Measurements from ENCODE around the gene SLCO4C1. TPM values are rescaled to one million over a fixed set of nuclear protein-coding genes. Genes with fewer than 3 reads are reported as not detected.

Gene SLCO4C1
- total RNA-seq, 4 donors from 2014 or later: 1.1 to 13.5 (median 5.9) TPM; not detected in 1

DNA sequence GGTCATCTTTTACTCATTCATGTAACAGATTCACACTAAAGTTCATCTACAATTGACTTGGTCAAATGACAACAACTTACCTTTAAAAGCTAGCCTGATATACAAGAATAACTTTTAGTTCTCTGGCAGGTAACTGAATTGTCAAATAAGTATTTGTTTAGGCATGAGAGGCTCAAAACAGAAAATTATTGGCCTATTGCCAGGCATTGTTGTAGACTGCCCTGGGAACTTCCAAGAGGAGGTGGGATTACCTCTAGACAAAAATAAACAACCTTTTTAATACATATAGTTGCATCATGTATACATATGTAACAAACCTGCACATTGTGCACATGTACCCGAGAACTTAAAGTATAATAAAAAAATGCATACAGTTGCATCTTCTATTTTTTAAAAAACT is 18.2 kb upstream of the SLCO4C1 start:
- no peak for DNase-seq
- 86 to 96% methylated on average over 1 of the region's 1 CpG for WGBS, 2 donors (ENCODE audit: low coverage in 1 of 2)
- Histone ChIP-seq H3K9me3 (no peaks in the 10 kb centered on the region), H3K27ac (no peak overlapping the region), H3K27me3 (no peaks in the 10 kb centered on the region), H3K36me3 (no peaks in the 10 kb centered on the region), H3K4me1 (no peaks in the 10 kb centered on the region), H3K4me3 (no peak overlapping the region)
- in situ Hi-C loops (cut with MboI; ENCODE audit: low pct_ligation_motif_present in 1 of 4, low pct_unique_long_range_greater_than_20kb in 1 of 4, low sequenced_read_pairs in 3 of 4) (no loop called here), intact Hi-C loops (cut with DNase I; ENCODE audit: low total_unique reads) (no loop called here)
- TF ChIP-seq EP300 (IDR thresholded peaks at IDR 0.05; ENCODE audit: low read depth) (no peak), POLR2AphosphoS5 (IDR thresholded peaks at IDR 0.05) (no peak), POLR2A (IDR thresholded peaks at IDR 0.05) (no peak)
- TF ChIP-seq, protein P1, sequence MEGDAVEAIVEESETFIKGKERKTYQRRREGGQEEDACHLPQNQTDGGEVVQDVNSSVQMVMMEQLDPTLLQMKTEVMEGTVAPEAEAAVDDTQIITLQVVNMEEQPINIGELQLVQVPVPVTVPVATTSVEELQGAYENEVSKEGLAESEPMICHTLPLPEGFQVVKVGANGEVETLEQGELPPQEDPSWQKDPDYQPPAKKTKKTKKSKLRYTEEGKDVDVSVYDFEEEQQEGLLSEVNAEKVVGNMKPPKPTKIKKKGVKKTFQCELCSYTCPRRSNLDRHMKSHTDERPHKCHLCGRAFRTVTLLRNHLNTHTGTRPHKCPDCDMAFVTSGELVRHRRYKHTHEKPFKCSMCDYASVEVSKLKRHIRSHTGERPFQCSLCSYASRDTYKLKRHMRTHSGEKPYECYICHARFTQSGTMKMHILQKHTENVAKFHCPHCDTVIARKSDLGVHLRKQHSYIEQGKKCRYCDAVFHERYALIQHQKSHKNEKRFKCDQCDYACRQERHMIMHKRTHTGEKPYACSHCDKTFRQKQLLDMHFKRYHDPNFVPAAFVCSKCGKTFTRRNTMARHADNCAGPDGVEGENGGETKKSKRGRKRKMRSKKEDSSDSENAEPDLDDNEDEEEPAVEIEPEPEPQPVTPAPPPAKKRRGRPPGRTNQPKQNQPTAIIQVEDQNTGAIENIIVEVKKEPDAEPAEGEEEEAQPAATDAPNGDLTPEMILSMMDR (IDR thresholded peaks at IDR 0.05): no peak

DNA sequence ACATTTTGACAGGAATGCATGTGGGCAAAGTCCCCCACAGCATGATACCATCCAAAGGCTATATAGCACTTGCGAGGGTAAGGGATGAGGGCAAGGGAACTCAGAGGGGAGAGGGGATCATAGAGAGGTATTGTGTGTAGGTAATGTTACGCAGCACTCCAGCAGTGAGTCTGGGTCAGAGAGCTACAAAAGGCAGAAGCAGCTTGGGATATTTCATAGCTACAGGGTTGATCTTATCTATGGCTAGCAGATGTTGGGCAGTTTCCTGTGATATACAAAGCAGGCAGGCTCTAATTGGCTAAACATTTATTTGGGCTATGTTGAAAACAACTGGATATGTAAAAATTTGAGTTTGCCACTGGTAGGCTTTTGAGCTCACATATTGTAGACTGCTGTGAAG is 17.8 kb upstream of the SLCO4C1 start:
- Histone ChIP-seq H3K27ac (no peak overlapping the region), H3K4me1 (no peaks in the 10 kb centered on the region), H3K36me3 (no peaks in the 10 kb centered on the region), H3K4me3 (no peak overlapping the region), H3K9me3 (no peaks in the 10 kb centered on the region), H3K27me3 (no peaks in the 10 kb centered on the region)
- in situ Hi-C loops (cut with MboI; ENCODE audit: low pct_ligation_motif_present in 1 of 4, low pct_unique_long_range_greater_than_20kb in 1 of 4, low sequenced_read_pairs in 3 of 4) (no loop called here), intact Hi-C loops (cut with DNase I; ENCODE audit: low total_unique reads) (no loop called here)
- 83 to 86% methylated on average over 1 to 2 of the region's 2 CpGs for WGBS, 2 donors (ENCODE audit: low coverage in 1 of 2)
- no peak for TF ChIP-seq POLR2AphosphoS5 (IDR thresholded peaks at IDR 0.05)
- no peak for TF ChIP-seq POLR2A (IDR thresholded peaks at IDR 0.05)
- TF ChIP-seq, protein P1 (IDR thresholded peaks at IDR 0.05): no peak
- TF ChIP-seq EP300 (IDR thresholded peaks at IDR 0.05; ENCODE audit: low read depth): no peak
- no peak for DNase-seq

DNA sequence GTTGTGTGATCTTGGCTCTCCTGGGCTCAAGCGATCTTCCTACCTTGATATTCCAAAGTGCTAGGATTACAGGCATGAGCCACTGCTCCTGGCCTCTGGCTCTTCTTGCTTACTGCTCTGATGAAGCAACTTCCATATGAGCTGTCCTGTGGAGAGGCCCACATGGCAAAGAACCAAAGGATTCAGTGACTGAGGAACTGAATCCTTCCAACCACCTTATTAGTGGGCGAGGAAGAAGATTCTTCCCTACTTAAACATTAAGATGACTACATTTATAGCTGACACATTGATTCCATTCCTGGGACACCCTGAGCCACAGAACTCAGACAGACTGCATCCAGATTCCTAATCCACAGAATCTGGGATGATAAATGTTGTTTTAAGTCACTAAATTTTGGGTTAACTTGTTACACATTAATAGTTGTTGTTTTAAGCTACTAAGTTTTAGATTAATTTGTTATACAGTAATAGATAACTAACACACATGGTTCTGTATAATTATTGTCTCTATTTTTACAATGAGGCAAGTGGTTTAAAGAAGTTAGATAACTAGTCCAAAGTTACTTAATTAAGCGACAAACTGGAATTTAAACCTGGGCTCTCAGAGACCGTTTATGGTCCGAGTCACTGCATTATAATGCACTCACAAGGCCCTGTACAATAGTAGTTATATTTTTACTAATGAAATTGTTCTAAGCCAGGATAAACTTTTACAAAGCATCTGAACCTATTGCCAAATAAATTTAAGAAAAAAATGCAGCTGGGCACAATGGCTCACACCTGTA is 16.7 kb upstream of the SLCO4C1 start:
- WGBS, 2 donors (ENCODE audit: low coverage in 1 of 2): 90 to 97% methylated on average over 3 to 5 of the region's 5 CpGs
- in situ Hi-C loops (cut with MboI; ENCODE audit: low pct_ligation_motif_present in 1 of 4, low pct_unique_long_range_greater_than_20kb in 1 of 4, low sequenced_read_pairs in 3 of 4) (no loop called here), intact Hi-C loops (cut with DNase I; ENCODE audit: low total_unique reads) (no loop called here)
- Histone ChIP-seq H3K36me3 (no peaks in the 10 kb centered on the region), H3K9me3 (no peaks in the 10 kb centered on the region), H3K4me1 (no peaks in the 10 kb centered on the region), H3K4me3 (no peak overlapping the region), H3K27me3 (no peaks in the 10 kb centered on the region), H3K27ac (no peak overlapping the region)
- no peak for DNase-seq
- TF ChIP-seq EP300 (IDR thresholded peaks at IDR 0.05; ENCODE audit: low read depth) (no peak), POLR2AphosphoS5 (IDR thresholded peaks at IDR 0.05) (no peak), POLR2A (IDR thresholded peaks at IDR 0.05) (no peak)
- TF ChIP-seq, protein P1 (IDR thresholded peaks at IDR 0.05): no peak

DNA sequence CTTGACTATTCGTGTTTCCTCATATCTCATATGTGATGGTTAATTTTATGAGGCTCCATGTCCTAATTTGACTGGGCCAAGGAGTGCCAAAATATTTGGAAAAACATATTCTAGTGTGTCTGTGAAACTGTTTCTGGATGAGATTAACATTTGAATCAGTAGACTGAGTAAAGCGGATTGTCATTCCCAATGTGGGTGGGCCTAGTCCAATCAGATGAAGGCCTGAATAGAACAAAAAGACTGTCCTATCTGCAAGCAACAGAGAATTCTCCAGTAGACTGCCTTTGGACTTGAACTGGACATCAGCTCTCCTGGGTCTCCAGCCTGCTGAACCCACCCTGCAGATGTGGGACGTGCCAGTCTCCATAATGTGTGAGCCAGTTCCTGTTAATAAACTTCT is 13.5 kb upstream of the SLCO4C1 start:
- 78 to 86% methylated on average over 3 of the region's 3 CpGs for WGBS, 2 donors (ENCODE audit: low coverage in 1 of 2)
- no peak for DNase-seq
- in situ Hi-C loops (cut with MboI; ENCODE audit: low pct_ligation_motif_present in 1 of 4, low pct_unique_long_range_greater_than_20kb in 1 of 4, low sequenced_read_pairs in 3 of 4) (no loop called here), intact Hi-C loops (cut with DNase I; ENCODE audit: low total_unique reads) (no loop called here)
- Histone ChIP-seq H3K4me1 (no peaks in the 10 kb centered on the region), H3K4me3 (no peak overlapping the region), H3K27me3 (no peaks in the 10 kb centered on the region), H3K36me3 (no peaks in the 10 kb centered on the region), H3K27ac (no peak overlapping the region), H3K9me3 (no peaks in the 10 kb centered on the region)
- no peak for TF ChIP-seq POLR2AphosphoS5 (IDR thresholded peaks at IDR 0.05)
- no peak for TF ChIP-seq POLR2A (IDR thresholded peaks at IDR 0.05)
- TF ChIP-seq, protein P1 (IDR thresholded peaks at IDR 0.05): no peak
- no peak for TF ChIP-seq EP300 (IDR thresholded peaks at IDR 0.05; ENCODE audit: low read depth)

Measured in transverse colon (tissue), 4 donors.